ENCODE measurements around the gene PPP4C. TPM values are rescaled to one million over a fixed set of nuclear protein-coding genes. Genes with fewer than 3 reads are reported as not detected.
"Not testable (repeated sequence)": the region's sequence is repeated elsewhere in the genome, so short reads cannot be mapped to it uniquely, and the experiment has no call there.

The PPP4C gene
- total RNA-seq, 1 experiment from 2014 or later = 96.7 TPM

DNA sequence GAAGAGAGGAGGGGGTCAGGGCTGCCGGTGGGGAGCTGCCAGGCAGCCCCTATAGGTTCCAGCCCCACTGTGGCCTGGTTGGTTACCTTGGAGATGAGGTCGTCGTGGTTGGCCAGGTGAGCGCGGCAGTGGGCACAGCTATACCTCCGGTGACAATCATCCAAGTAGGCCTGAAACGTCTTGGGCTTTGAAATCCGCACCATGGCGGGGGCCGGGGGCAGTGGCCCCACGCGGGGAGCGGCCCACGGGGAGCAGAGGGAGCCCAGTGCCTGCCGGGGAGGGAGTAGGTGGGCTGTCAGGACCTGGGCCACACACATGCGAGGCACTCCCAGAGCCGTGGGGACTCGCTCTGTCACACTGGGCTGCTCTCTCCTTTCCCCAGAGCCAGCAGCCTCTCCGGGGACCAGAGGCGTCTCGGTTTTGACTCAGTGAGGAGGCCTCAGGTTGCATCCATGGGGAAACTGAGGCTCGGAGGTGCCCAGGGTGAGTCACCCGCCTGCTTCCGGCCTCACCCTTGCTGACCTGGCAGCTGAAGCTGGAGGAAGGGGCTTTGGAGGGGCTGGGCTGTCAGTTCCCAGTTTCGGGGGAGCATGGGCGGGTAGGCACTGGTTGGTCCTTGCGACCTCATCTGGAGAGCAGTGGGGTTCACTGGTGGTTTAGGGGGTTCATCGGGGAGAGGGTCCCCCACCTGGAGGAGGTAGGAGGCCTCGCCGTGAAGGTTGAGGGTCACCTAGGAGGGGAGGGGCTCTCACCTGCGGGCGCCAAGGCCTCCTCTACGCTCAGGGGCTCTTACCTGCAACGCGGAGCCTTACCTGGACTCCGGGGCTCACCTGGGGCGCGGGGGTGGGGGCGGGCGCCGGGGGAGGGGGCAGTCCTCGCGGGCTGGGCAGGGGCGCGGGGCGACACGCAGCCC is 19.6 kb downstream of the PPP4C start:
- Histone ChIP-seq H3K9me3 (replicated peaks) (peaks cover 14% of the 10 kb centered on the region), H3K27ac (no peak overlapping the region), H3K4me1 (no peaks in the 10 kb centered on the region), H3K4me3 (peak overlapping the region; percentile 64), H3K27me3 (no peaks in the 10 kb centered on the region), H3K36me3 (no peaks in the 10 kb centered on the region)
- DNase-seq = no peak

DNA sequence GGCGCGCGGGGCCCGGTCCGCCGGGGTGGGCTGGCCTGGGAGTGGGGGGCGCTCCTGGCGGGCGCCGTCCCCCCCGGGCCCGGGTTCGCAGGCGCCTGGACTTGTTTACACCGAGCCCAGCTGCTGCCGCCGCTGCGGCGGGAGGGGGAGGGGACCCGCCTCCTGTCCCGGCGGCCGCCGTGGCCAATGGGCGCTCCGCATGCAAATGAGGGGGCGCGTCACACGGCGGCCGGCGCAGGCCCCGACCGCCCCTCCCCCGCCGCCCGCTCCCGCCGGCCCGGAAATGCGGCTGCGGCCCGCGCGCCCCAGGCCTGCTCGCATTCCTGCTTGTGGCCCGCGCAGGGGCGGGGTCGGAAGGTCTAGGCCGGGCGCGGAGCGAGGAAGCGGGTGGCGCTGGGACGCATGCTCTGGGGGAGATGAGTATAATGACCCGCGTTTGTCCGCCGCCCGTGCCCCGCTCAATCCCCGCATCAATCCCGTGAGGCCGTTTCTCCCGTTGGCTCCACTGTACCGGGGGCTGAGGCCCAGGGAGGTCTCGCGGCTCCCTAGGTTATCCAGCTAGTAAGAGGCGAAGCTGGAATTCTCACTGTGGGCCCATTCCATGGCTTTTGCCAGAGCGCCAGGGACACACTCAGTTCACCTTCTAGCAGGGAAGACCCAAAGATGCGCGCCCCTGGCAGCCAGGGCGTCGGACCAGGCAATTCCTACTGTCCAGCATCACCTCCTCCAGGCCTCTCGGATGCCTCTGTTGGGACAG is 20.5 kb downstream of the PPP4C start, which contains the start of gene YPEL3:
Gene YPEL3, minus strand, starts transcription at position 109 of the 757 bp plus-strand sequence. CDS start 731 bp downstream, outside the sequence.
- DNase-seq = peak; percentile 90
- Histone ChIP-seq H3K4me1 (no peaks in the 10 kb centered on the region), H3K4me3 (peak within 1 kb of the TSS; percentile 64), H3K9me3 (replicated peaks) (peaks cover 14% of the 10 kb centered on the region), H3K27ac (peak within 1 kb of the TSS; percentile 87), H3K27me3 (no peaks in the 10 kb centered on the region), H3K36me3 (no peaks in the 10 kb centered on the region)

DNA sequence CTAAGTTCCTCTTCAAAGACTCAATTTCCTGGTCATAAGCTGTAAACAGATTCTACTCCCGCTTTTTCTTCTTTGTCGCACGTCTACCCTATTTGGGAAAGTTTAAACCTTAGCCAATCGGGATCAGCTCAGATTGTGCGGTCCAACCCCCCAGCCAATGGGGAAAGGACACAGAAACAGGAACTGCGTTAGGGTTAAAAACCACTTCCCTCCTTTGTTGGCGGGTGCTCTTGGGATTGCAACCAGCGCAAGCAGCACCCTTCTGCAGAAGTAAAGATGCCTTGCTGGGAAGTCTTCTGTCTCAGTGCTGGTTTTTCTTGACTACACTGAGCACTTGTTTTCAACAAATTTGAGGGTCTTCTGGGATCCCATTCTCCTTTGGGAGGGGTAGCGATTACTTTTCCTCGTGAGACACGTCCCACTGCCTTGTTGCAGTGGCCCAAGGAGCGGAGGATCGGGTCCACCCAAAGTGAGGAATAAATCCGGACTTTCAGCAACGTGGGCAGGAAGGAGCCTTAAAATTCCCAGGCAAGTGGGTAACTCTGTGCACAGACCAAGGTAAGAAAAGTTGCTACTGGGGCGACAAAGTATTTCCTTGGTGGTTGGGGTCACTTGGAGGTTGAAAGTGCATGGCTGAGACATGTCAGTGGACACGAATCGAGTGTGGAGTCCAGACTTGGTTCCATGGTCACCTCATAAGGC is 21.2 kb downstream of the PPP4C start:
- no peak for DNase-seq
- H3K4me3 ChIP-seq = peak overlapping the region; percentile 64
- no peaks in the 10 kb centered on the region for H3K4me1 ChIP-seq
- no peaks in the 10 kb centered on the region for H3K27me3 ChIP-seq
- peaks cover 14% of the 10 kb centered on the region for H3K9me3 ChIP-seq (replicated peaks)
- peak overlapping the region; percentile 87 for H3K27ac ChIP-seq
- no peaks in the 10 kb centered on the region for H3K36me3 ChIP-seq

DNA sequence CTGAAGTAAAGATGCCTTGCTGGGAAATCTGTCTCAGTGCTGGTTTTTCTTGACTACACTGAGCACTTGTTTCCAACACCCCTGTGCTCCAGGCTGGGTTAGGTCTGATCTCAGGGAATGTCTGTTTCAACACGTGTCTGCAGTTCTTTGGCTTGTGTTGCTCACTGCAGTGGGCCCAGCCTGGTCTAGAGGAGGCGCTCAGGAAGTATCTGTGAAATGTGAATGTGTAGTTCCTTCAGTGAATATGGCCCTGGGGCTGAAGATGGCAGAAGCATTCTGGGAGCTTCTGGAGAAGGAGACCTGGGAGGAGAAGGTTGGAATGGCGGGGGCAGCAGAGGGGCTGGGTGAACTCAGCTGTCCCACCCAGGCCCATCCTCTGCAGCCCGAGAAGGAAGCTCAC is 28.3 kb downstream of the PPP4C start:
- Histone ChIP-seq H3K27ac (no peak overlapping the region), H3K4me3 (no peak overlapping the region), H3K27me3 (no peaks in the 10 kb centered on the region), H3K9me3 (replicated peaks) (no peaks in the 10 kb centered on the region), H3K4me1 (no peaks in the 10 kb centered on the region), H3K36me3 (peaks cover 3% of the 10 kb centered on the region; the same call in 1 of the 2 replicates)
- DNase-seq = no peak

DNA sequence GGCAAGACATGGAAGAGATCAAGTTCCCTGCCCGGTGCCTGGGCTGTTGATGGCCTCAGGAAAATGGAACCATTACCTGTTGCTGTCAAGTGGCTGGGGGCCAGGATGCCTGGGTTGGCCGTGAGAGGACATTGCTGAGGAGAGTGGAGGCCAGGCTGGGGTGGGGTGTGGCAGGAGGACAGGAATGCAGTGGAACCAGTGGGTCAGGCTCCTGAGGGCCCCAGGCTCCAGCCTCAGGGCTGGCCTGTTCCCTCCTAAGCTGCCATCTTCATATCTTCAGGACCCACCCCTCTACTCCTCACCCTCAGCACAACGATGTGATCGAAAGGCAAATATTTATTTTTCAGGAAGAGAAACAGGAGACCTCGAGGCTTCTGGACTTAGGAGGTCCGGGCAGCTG is 28.7 kb downstream of the PPP4C start:
- Histone ChIP-seq H3K4me3 (no peak overlapping the region), H3K27ac (no peak overlapping the region), H3K9me3 (replicated peaks) (no peaks in the 10 kb centered on the region), H3K27me3 (no peaks in the 10 kb centered on the region), H3K4me1 (no peaks in the 10 kb centered on the region), H3K36me3 (peaks cover 3% of the 10 kb centered on the region; the same call in 1 of the 2 replicates)
- no peak for DNase-seq

DNA sequence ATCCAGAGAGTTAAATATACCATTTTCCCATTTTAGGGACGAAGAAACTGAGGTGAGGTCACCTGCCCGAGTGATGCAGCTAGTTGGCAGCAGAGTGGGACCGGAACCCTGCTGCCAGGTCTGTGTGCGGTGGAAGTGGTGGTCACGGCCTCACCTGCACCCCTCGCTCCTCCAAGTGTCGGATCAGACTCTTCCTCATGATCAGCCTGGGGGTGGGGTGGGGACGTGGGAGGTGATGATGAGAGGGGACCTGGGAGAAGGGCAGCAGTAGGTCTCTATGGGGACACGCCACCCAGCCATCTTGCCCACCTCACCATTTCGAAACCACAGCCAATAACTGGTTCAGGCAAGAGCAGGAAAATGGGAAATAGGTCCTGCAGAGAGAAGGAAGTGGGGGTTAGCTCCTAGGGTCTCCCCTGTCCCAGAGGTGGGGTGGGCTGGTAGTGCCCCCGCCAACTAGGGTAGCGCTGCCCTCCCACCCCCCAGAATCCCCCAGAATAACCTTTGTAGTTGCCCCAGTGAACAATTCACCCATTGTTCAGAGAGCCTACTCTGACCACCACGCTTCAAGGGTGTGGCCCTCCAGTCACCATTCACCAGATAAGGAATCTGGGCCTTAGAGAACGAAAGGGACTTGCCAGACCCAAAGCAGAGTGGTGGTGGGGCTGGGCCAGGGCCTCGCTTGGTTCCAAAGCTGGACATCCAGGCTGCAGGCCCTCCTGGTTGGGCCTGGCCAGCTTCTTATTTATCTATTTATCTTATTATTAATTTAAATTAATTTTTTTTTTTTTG is 32.5 kb downstream of the PPP4C start:
- Histone ChIP-seq H3K36me3 (peaks cover 3% of the 10 kb centered on the region; the same call in 1 of the 2 replicates), H3K9me3 (replicated peaks) (no peaks in the 10 kb centered on the region), H3K27me3 (no peaks in the 10 kb centered on the region), H3K27ac (no peak overlapping the region), H3K4me1 (peaks cover 6% of the 10 kb centered on the region), H3K4me3 (no peak overlapping the region)
- no peak for DNase-seq

DNA sequence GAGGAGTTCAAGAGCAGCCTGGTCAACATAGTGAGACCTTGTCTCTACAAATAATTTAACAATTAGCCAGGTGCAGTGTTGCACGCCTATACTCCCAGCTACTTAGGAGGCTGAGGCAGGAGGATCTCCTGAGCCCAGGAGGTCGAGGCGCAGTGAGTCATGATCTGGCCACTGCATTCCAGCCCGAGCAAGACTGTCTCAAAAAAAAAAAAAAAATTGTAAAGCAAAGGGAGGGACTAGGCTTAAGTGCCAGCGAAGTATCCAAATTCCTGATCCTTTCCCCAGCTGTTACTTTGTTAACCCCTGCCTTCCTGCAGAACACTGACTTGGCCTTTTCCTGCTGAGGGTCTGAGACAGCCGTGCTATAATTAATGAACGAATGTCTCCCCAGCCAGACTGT is 34.9 kb downstream of the PPP4C start:
- H3K4me3 ChIP-seq = no peak overlapping the region
- H3K9me3 ChIP-seq (replicated peaks) = no peaks in the 10 kb centered on the region
- H3K27me3 ChIP-seq = no peaks in the 10 kb centered on the region
- 0 out of 2 replicates have a peak overlapping the region, but pooled peaks have one; percentile 16 for H3K27ac ChIP-seq
- peak; percentile 47 to 69 for DNase-seq
- peaks cover 6% of the 10 kb centered on the region for H3K4me1 ChIP-seq
- peaks cover 3% of the 10 kb centered on the region; the same call in 1 of the 2 replicates for H3K36me3 ChIP-seq

DNA sequence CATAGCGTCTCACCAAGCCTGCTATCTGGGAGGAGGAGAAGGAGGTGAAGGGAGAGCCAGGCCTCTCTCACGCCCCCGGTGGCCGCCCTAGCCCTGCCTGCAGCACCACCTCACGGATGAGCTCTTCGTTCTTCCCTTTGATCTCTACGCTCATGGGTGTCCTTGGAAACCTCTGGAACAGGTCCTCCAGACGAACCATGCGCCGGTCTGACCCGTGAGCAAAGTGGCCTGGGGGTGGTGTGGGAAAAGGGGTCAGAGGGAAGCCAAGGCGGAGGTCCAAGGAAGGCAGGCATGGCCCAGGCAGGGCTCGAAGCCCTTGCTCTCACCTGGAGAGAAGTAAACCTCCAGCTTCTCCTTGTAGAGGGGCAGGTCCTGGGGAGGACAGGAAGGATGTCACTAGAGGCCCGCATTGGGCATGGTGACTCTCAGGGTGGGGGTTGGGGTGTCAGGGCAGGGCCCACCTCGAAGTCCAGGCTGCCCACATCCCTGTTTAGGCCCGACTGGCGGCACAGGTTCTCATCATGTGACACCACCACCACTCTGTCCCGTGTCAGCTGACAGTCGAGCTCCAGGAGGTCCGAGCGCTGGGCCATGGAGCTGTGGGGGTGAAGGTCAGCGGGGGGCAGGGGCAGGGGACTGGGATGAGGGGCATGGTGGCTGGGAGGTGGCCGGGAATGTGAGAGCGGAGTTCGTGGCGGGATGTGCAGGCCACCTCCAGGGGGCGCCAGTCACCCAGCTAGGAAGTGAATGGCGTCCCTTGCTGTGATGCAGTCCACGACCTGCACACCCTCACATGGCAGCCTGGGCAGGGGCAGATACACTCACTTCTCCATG is 36.6 kb downstream of the PPP4C start:
- Histone ChIP-seq H3K27me3 (no peaks in the 10 kb centered on the region), H3K27ac (no peak overlapping the region), H3K4me3 (no peak overlapping the region), H3K36me3 (no peaks in the 10 kb centered on the region), H3K4me1 (peaks cover 6% of the 10 kb centered on the region), H3K9me3 (replicated peaks) (no peaks in the 10 kb centered on the region)
- peak; percentile 45 to 55 for DNase-seq

DNA sequence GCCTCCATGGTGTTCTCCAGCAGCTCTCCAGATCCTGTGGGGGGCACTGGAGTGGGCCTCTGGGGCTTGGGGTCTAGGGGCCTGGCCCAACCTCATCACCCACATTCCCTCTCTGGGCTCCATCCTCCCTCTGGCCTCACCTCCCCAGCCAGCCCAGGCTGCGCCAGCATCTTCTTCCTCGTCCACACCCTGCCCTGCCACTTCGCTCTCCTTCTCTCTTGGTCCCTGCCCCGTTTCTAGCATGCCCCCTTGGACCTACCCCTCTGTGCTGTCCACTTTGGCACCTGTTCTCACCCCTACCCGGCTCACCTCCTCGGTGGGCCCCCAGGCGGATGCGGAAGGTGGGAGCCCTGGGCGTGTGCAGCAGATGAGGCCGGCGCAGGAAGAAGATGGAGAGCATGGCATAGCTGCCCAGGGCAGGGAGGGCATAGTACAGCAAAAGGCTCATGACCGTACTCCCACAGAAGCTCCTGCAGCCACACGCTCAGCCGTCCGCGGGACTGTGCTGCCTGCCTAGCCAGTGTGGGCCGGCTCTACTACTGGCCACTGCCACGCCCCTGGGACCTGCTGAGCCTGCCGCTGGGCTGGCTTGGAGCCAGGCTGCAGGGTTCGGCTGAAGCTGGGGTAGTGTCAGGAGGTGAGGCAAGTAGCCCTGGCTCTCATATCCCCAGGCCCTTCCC is 37.4 kb downstream of the PPP4C start, which contains the start of gene GDPD3:
Gene GDPD3, minus strand, starts transcription at position 507 of the 680 bp plus-strand sequence. Its CDS starts 59 bp downstream, at position 448.
- Histone ChIP-seq H3K27ac (no peak within 1 kb of the TSS), H3K4me3 (no peak within 1 kb of the TSS), H3K4me1 (peaks cover 6% of the 10 kb centered on the region), H3K9me3 (replicated peaks) (no peaks in the 10 kb centered on the region), H3K36me3 (no peaks in the 10 kb centered on the region), H3K27me3 (no peaks in the 10 kb centered on the region)
- DNase-seq = peak in 1 of 2 experiments; percentile 19

DNA sequence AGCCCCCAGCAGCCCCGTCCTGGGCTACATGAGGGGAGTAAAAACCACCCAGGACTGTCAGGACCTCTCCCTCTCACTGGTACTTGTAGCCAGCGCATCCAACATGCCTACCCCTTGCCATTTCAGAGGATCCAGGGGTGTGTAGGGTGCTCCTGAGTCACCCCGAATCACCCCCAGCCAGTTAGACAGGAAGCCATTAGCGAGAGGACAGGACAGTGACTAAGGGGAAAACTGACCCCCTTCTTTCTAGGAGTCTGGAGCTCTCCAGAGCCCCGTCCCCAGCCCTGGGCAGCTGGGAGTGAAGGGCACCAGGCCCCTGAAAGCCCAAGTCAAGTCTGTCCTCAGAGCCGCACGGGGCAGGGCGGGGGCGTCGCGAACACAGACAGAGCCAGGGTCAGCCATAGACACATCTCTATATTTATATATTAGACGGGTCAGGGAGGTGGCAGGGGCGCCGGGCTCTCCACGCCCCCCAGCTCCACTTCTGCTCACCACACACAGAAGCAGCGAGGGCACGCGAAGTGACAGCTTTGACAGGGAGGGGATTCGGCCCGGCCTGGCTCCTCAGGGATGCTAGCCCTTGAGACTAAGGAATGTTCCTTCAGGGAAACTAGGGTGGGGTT is 38.0 kb downstream of the PPP4C start:
- no peak for DNase-seq
- H3K9me3 ChIP-seq (replicated peaks) = no peaks in the 10 kb centered on the region
- H3K36me3 ChIP-seq = no peaks in the 10 kb centered on the region
- no peak overlapping the region for H3K27ac ChIP-seq
- peaks cover 6% of the 10 kb centered on the region for H3K4me1 ChIP-seq
- no peaks in the 10 kb centered on the region for H3K27me3 ChIP-seq
- H3K4me3 ChIP-seq = no peak overlapping the region

DNA sequence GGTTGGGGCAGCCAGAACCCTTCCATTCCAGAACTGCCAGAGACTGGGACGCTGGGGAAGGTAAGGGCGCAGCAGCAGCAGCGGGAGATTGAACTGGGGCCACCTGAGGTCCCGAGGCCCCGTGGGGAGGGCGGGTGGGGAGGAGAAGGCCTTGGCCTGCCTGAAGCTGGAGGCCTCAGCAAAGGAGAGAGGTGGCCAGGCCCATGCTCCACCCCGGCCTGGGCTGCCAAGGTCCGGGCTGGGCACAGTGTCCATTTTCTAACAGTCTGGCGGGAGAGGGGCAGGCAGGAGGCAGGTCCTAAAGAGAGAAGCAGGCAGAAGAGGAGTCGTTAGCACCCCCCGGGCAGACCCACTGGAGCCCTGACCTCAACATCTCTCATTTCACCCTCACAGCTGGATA is 38.6 kb downstream of the PPP4C start:
- Histone ChIP-seq H3K4me3 (no peak overlapping the region), H3K4me1 (peaks cover 6% of the 10 kb centered on the region), H3K27ac (no peak overlapping the region), H3K36me3 (no peaks in the 10 kb centered on the region), H3K27me3 (no peaks in the 10 kb centered on the region), H3K9me3 (replicated peaks) (no peaks in the 10 kb centered on the region)
- no peak for DNase-seq

DNA sequence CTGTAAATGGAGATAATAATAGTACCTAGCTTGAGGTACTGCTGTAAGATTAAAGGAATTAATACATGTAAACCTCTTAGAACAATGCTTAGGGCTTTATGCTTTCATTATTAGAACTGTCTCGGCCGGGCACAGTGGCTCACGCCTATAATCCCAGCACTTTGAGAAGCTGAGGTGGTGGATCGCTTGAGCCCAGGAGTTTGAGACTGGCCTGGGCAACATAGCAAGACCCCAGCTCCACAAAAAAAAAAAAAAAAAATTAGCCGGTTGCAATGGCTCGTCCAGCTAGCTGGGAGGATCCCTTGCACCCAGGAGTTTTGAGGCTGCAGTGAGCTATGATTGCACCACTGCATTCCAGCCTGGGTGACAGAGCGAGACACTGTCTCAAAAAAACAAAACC is 39.0 kb downstream of the PPP4C start:
- H3K4me1 ChIP-seq; H3K27me3 ChIP-seq; H3K9me3 ChIP-seq (replicated peaks); DNase-seq; H3K36me3 ChIP-seq; H3K27ac ChIP-seq; H3K4me3 ChIP-seq: not testable (repeated sequence)

Measured in SJCRH30 (cell line).